NCI-H2227 treated with DMSO at 0.1 percent for 48 hours (cell line): ENCODE data around the gene MIGA1.

Experiments
- DNase-seq: peaks from one replicate; lab custom pipeline; 2025; lab: John Stamatoyannopoulos, UW

Gene MIGA1

DNA sequence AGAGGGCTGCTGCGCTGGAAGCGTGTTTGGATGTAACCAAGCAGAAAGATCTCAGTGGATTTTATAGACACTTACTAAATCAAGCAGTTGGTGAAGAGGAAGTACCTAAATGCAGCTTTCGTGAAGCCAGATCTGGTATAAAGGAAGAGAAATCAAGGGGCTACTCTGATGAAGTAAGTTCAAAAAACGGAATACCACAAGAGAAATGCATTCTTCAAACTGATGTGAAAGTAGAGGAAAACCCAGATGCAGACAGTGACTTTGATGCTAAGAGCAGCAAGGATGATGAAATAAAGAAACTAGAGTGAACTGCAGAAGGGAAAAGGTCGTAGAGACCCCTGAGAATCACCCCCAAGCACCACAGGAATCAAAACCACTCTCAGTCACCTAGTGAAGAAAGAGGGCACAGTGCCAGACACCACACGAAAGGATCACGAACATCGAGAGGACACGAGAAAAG lies 68.2 kb downstream of the MIGA1 start:
- no peak for DNase-seq

DNA sequence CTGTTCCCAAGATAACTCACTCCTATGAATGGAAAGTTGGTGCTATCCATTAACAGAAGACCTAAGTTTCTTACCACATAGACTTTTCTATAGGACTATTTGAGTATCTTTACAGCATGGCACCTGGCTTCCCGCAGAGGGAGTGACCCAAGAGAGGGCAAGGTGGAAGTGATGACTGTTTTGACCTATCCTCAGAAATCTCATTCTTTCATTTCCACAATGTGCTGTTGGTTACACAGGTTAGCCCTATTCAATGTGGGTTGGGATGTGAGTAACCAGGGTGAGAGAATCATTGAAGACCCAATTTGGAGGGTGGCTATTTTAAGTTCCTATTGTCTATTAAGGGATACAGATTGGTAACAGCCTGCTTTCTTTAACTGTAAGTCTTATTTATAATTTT lies 70.6 kb downstream of the MIGA1 start:
- DNase-seq, result no peak

DNA sequence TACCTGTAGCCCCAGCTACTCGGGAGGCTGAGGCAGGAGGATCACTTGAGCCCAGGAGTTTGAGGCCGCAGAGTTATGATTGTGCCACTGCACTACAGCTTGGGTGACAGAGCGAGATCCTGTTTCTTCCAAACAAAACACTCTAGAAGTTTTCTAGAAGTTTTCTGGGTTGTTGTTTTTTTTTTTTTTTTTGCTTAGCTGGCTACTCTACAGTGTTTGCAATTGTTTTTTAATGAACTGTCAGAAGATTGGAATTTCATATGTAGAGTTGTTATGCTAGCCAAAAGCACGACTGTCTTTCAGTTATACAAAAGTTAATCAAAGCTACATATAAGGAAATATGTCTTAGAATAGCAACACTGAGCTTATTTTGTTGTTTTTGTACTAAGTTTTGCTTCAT lies 78.1 kb downstream of the MIGA1 start:
- DNase-seq, result no peak

DNA sequence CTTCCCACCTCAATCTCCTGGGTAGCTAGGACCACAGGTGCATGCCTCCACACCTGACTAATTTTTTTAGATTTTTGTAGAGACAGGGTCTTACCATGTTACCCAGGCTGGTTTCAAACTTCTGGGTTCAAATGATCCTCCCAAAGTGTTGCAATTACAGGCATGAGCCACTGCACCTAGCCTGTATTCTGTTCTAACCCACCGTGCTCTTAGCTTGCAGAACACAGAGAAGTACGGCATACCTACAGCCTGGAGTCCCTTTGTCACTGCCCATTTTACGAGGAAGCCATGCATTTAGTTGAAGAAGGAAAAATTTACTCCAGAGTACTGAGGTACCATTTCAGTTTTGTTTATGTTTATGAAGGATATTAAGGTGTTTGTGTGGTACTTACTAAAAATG lies 79.3 kb downstream of the MIGA1 start:
- DNase-seq, result no peak

DNA sequence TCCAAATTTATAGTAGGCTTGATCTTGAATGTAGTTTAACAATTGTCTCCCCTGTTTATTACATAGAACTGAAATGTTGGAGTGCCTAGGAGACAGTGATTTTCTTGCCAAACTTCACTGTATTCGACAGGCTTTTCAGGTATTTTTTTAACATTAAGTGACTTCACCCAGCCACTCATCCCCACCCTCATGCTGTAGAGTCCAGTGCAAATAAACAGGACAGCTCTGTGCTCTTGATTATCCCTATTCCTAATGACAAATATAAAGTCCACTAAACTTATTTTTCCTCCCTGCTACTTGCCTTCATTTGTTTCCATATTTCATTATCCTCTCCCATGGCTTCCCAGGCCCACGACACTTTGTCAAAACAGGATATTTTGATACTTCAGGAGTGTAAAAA lies 79.8 kb downstream of the MIGA1 start:
- DNase-seq, result no peak

DNA sequence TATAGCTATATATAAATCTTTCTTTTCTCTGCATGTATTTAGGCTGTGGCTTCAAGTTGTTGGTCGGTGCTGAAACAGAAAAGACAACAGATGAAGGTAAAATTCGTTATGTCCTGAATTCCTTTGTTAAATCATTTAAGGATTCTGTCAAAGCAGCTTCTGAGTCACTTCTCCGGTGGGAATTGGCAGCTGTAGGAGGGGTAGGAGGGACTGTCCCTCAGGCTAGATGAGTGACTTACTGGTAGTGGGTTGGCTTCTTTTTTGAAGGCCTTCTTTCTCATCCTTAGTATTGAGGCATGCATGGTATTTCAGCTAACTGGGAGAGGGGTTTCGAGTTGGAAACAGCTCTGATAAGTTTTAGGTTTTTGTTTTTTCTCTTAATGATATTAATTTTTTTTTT lies 86.8 kb downstream of the MIGA1 start:
- DNase-seq, result no peak

DNA sequence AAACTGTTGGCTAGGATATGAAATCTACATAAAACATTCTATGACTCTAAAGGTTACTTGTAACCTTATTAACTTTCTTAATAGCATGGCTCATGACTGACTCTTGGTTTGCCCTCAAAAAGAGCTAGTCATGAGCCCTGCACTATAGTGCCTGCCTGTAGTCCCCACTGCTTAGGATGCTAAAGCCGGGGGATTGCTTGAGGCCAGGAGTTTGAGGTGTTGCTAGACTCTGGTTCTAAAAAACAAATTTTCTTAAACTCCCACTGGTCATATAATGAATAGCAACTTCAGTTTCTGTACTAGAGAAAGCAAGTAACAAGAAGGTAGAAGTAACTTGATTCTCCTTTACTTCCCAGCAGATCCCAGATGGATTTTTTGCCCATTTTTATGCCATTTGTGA lies 93.2 kb downstream of the MIGA1 start:
- no peak for DNase-seq

DNA sequence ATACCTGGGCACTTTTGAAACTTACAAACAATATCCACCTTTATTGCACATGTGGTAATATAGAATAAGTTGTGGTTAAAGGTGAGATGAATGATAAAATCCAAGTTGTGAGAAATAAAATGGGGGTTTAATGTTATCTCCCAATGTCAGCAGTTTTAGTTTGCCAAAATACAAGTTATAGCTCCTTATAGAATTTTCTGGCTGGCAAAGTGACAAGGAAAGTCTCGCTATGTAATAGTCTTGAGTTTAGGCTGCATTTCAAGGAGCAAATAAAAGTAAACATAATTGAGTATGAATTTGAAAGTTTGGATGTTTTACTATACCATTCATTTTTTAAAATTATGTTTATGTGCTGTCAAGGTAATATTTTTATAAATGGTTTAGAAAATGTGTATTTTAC lies 94.0 kb downstream of the MIGA1 start:
- DNase-seq, result no peak

DNA sequence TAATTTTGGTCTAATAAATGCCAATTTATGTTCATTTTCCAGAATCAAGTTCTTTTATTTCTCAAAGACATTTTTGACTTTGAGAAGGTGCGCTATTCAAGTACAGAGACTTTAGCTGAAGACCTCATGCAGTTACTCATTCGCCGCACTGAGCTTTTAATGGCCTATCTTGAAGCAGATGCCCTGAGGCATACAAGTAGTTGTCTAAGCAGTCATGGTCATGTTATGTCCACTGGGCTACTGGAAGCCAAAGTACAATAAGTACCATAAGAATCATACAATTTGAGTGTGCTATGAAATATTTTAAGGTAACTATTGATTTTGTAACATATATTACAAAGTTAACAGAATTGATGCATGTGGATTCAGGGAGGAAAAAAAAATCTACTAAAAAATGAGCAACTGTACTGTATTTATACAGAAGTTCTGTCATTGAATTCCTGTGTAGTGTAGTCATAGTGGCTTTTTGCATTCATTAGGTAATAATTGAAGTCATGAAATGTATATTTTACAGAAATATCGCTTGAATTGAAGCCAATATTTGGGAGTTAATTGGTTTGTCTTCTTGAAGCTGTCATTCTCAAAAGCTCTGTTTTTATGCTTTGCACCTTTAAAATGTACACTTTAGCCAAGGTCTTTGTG lies 95.5 kb downstream of the MIGA1 start:
- DNase-seq, result no peak

DNA sequence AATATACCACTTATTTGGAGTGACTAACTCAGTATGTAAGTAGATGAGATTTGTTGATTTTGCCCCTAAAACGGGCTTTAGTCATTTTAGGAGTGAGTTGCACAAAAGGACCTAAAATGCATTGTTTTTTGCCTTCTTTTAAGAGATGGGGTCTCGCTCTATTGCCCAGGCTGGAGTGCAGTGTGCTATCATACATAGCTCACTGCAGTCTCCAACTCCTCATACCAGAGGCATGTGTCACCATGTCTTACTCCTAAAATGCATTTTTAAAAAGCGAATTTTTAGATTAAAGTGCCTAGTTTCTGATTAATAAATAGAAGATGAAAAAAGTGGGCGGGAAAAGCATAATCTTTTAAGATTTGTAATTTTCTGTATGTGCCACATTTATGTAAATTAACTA lies 97.4 kb downstream of the MIGA1 start:
- DNase-seq, result no peak

DNA sequence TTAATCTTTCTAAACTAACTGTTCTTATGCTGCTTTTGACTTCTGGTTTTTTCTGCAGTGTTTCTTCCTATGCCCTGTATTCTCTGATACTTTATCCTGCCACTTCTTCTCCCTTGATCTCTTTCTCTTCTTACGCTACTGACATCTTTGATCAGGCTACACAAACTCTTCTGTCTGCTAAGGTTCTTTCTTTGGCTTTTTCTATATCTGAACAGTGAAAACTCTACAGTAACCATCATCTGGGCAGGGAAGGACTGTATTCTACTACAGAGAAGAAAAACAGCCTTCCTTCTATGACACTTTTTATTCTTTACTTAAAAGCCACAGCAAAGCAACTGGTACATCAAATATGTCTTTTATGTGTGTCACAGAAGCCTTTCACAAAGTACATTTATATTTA lies 101.6 kb downstream of the MIGA1 start:
- no peak for DNase-seq

DNA sequence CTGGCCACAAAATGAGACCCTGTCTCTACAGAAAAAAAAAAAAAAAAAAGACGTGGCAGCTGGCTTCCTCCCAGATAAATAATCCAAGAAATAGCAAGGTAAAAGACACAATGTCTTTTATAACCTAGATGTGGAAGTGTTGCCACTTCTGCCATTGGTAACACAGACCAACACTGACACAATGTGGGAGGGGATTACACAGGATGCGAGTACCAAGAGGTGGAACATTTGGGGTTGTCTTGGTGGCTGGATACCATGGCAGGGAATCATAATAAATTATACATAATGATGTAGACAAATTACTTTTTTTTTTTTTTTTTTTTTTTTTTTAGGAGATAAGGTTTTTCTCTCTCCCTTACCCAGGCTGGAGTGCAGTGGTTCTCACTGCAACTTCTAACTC lies 103.0 kb downstream of the MIGA1 start:
- no peak for DNase-seq

DNA sequence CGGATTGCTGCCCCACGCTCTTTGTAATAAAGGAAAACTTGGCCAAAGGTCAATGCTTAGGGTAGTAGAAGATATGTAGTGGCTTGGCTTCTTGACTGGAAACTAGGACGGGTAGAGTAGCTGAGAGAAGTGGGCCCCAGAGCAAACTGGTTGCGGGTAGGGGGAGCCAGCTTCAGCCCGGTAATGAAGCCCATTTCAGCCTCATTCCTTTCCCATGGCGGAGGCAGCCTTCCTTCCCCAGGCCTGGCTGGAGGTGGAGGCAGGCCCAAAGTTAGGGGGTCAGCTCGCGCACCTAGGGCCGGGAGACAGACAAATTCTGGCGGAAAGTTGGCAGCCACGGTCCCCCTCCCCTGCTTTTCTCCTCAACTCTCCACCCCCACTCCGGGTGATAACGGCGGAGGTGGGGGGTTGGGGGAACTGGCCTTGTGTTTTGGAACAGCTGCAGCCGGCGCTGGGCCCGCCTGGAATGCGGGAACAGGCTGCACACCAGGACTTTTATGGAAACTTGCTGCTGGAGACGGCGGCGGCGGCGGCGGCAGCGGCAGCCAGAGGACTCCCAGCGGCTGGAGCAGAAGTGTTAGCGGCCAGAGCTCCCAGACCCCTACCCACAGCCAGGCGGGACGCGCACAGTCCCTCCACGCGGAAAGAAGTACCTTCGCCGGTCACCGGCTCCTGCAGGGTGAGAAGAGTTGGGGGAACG lies 108.8 kb downstream of the MIGA1 start, which contains the start of gene NEXN:
Gene NEXN, plus strand, starts transcription at position 544 of the 700 bp plus-strand sequence. CDS start 27,483 bp downstream, outside the sequence.
- DNase-seq, result no peak

DNA sequence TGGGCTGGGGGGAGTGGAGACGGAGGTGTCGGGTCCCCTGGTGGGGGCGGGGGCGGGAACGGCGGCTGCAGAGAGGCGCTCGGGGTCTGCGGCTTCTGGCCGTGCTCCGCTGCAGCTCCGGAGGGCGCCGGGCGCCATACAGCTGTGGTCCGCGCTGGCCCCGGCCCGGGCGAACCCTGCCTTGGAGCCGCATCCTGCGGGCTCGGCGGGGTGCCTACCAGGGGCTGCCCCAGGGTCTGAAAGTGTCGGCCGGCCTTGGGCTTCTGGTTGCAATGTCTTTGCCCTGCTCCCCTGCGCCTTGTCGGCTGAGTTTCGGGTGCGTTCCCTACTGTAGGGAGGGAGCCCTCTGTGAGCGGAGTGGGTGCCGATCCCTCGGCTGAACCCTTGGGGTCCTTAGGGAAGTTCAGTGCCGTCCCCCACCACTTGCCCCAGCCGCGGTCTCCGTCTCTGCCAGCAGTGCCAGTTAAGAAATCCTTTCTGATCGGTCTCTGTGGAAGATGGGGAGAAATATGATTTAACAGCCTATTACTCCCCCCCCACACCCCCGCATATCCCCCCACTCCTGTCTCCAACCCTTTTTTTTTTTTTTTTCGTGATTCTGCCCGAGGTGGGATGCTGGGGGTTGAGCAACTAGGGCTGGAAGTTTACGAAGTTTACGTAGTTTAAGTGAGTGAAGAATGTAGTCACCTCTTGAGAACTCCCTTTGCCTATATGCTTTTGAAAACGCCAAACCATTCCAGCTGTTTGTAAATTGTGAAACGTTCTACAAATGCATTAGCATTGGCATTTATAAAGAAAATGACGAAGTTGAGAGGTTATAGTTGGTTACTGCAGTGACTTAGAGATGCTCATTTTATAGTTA lies 109.6 kb downstream of the MIGA1 start:
- DNase-seq, result no peak

DNA sequence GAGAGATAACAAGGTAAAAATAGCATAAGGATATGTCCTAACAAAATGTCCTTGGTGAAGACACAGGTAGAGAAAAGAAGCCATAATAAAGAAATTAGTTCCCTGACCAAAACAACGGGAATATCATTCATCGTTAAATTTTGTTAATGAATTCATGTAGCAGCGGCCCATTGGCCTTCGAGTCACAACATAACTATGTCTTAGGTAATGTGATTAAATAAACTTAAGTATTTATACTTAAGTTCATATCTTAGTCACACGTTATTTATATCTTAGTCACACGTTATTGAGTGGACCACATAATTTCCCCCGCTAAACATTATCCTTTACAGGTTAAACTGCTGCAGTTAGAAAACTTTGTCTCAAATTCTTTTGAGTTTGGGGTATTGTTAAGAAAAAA lies 110.2 kb downstream of the MIGA1 start:
- DNase-seq, result no peak

DNA sequence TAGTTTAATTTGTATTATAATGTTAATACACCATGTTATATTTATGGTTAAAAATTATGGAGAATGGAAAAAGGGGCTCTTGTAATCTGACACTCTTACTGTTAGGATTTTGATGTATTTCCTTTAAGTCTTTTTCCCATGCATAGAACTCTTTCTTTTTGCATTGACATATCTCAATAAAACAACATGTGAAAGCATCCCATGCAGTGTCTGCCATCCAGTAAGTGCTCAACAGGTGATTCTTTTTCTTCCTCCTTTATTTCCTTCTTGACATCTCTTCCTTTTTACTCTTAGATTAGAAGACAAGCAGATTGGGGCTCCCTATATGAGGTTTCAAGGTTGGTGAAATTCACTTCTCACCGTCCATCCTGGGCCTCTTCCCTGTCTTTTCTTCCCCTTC lies 111.8 kb downstream of the MIGA1 start:
- no peak for DNase-seq

DNA sequence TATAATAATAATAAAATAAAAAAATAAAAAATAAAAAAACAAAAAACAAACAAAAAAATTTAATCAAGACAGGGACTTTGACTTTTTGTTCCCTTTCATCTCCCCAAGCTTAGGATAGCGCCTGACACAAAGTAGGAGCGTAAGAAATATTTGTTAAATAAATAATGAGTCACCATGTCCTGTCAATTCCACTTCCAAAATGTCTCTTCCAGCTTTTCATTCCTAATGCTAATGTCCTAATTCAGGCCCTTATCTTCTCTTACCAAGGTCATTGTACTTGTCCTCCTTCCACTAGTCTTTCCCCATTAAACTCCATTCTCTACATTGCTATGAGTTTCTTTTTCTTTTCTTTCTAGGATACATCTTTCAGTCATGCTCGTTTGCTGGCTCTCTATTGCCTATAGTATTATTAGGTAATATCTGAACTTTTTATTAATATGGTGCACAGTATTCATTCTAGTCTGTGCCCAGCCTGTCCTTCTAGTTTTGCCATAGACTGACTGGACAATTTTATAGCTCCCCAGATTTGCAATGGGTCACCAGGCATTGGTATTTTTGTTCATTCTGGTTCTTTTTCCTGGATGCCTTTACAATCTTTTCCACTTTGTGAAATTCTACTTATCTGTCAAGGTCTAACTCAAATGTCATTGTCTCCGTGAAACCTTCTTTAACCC lies 120.3 kb downstream of the MIGA1 start:
- no peak for DNase-seq

DNA sequence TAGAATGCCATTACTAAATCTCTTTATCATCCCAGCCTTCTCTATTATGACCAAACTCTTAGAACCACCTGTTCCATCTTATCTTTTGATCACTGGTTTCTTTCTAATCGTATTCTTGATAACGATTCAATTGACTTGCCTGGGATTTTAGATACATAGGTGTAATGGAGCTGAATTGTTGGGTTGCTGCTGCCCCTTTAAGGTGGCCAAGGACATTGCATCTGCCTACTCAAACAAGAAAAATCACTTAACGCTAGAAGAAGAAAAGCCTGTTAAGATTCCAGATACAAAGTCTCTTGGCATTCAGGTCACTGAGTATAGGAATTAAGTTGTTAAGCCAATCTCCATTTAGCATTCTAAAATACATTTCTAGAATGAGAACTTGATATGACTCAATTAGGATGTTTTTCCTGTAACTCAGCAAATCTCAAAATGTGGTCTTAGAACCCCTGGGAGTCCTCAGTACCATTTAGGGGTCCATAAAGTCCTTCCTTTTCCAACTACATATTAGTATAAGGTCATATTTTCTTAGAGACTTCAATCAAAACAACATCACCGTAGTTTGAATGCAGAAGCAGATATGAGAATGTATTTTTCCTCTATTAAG lies 121.3 kb downstream of the MIGA1 start:
- DNase-seq, result peak; percentile 33

DNA sequence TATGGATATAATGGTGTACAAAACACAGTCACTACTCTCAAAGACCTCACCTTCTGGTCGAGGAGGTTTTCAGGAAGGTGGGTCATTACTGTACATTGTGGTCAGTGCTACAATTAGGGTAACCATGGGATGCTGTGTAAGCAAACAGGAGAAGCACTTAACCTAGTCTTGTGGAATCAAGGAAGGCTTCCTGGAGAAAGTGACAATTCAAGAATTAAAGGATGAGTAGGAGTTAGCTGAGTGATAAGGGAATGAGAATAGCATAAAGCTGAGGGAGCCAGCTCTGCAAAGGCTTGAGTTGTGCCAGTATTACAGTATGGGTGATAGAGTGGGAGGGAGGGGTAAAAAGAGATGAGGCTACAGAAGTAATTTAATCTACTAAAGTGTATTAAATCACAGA lies 126.2 kb downstream of the MIGA1 start:
- no peak for DNase-seq

DNA sequence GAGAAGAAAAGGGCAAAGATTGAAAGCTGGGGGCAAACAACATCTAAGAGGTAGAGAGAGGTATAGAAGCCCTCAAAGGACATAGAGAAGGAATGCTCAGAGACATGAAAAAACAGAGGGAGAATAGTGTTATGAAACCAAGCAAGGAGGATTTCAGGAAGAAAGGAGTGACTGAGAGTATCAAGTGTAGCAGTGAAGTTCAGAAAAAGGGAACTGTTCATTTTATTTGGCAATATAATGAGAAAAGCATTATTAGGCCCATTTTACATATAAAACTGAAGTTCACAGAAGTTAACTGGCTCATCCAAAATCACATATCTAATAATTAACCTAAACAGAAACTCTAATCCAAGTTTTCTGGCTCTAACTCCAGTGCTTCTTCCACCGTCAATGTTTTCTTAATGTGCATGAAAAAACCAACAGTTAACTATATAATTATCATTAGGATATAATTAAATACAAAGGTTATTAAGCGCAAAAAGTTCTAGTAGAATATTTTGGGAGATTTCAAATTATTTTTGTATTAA lies 126.6 kb downstream of the MIGA1 start:
- DNase-seq, result no peak

DNA sequence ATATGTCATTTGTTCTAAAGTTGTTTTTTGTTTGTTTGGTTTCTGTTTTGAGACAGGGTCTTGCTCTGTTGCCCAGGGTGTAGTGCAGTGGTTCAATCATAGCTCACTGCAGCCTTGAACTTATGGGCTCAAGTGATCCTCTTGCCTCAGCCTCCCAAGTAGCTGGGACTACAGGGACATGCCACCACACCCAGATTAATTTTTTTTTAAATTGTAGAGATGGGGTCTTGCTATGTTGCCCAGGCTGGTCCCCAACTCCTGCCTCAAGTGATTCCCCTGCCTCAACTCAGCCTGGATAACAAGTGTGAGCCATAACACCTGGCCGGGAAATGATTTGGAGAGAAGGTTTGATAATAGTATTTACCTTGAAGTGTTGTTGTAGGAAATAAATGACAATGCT lies 127.2 kb downstream of the MIGA1 start:
- no peak for DNase-seq

DNA sequence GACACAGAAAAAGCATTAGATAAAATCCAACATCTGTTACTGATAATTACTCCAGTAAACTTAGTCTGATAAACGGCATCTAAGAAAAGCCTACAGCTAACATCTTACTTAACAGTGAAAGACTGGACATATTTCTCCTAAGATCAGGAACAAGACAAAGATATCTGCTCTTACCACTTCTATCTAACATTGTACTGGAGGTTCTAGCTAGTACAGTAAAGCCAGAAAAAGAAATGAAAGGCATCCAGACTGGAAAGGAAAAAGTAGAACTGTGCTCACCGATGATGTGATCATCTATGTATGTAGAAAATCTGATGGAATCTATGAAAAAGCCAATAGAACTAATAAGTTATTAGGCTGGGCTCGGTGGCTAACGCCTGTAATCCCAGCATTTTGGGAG lies 130.7 kb downstream of the MIGA1 start:
- no peak for DNase-seq
